AG08396 (cell line): ENCODE measurements around the gene PCYT1A.
"Not testable (repeated sequence)": the region's sequence is repeated elsewhere in the genome, so short reads cannot be mapped to it uniquely, and the experiment has no call there.

Source experiments
- DNase-seq: peaks from one replicate; pipeline ENCODE4 v3.0.0; 2012; ENCODE audit warnings: low spot score, mixed read lengths

PCYT1A gene

GRCh38 chr3:196192524-196193051 lies 94.9 kb downstream of the PCYT1A start:
- no peak for DNase-seq

GRCh38 chr3:196192036-196192523 lies 95.4 kb downstream of the PCYT1A start:
- no peak for DNase-seq

GRCh38 chr3:196189566-196190347 lies 97.8 kb downstream of the PCYT1A start:
- no peak for DNase-seq

DNA sequence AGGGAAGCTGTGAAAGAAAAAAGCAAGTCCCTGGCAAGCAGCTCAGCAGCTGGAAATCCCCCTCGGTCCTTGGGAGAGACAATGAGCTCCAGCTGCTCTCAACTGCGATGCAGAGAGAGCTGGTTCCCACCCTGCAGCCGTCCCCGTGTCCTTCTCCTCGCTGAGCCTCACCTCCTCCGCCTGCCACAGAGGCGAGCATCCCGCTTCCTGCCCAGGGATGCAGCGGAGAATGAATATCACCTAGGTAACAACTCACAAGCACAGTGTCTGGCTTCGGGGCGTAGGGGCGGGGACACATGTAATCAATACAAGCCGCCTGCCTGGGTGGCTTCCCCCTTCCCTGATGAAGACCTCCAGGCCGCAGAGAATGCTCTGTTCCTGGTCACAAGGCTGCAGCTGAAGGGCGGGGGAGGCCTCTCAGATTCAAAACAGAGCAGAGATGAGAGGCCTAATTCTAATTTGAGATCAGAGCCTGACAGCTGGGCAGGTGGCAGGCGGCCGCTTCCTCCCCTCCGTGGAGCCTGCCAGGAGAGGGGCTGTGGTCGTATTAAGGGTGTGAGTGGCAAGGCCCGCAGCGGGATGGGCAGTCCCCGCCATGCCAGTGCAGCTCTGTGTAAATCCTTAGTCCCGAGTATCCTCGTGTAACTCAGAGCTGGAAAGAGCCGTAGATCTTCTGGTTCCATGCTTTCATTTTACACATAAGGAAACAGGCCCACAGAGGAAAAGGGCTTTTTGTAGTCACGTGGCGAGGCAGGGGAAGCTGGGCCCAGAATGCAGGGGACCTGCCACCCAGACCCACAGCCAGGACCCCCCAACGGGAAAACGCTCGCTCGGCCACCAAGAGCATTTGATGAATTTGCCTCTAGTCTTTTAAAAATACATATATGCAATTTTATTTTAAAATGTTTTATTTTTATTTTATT lies 100.6 kb downstream of the PCYT1A start:
- DNase-seq: no peak

GRCh38 chr3:196184881-196185280 lies 102.6 kb downstream of the PCYT1A start:
- DNase-seq: no peak

DNA sequence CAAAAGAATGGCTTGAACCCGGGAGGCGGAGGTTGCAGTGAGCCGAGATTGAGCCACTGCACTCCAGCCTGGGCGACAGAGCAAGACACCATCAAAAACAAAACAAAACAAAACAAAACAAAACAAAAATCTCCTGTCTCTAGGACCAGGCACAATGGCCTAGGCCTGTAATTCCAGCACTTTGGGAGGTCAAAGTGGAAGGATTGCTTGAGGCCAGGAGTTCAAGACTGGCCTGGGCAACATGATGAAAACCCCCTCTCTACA lies 103.4 kb downstream of the PCYT1A start:
- not testable (repeated sequence) for DNase-seq

DNA sequence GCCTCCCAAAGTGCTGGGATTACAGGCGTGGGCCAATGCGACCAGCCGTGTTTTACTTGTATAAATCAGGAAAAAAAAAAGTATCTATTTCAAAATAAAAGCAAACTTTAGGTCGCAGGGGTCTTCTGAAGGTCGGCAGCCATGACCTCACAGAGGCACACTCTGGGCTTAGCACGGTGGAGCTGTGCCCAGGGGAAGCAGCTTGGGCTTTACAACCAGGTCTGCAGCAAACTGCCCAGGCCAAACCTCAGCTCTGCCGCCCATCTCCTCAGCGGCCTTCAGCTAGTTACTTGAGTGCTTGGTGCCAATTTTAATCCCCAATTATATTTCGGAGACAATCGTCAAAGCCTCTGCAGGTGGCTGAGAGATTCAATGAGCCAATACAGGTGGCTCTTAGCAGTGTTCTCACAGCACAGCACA lies 106.4 kb downstream of the PCYT1A start:
- DNase-seq: no peak

DNA sequence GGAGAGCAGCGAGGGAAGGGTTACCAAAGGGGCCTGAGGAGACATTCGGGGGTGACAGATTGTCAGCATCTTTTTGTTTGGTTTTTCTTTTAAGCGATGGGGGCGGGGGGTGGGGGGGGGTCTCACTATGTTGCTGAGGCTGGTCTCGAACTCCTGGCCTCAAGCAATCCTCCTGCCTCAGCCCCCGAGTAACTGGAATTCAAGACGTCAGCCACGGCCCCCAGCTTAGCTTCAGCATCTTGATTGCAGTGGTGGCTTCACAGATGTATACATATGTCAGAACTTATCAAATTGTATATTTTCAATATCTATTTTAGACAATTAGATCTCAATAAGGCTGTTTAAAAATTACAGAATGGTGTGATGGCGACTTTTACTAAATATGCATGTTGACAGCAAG lies 107.2 kb downstream of the PCYT1A start:
- no peak for DNase-seq
